Tibial nerve (tissue), 4 donors: ENCODE results near the gene ARMH4.

Experiments
- EP300 ChIP-seq, 2 donors: sonication (generic); formaldehyde crosslinking; IDR thresholded peaks; one replicate each; pipeline ENCODE4 v1.6.1; 2017; ENCODE audit warnings: antibody characterized with exemption in 2 of 2, mild to moderate bottlenecking in 1 of 2
- TF ChIP-seq, protein P1 (sequence below), 5 experiments: fragments of 200-600 bp in 3 of 5; fragments of 450-650 bp in 2 of 5; sonication (generic) in 3 of 5; IDR thresholded peaks; one replicate each; pipeline ENCODE4 v1.5.1; 2016 to 2019; ENCODE audit warnings: antibody characterized with exemption in 5 of 5, mild to moderate bottlenecking in 3 of 5, moderate library complexity in 2 of 5

- TF ChIP-seq EP300 (IDR thresholded peaks at IDR 0.05), result no peak
- TF ChIP-seq, protein P1, sequence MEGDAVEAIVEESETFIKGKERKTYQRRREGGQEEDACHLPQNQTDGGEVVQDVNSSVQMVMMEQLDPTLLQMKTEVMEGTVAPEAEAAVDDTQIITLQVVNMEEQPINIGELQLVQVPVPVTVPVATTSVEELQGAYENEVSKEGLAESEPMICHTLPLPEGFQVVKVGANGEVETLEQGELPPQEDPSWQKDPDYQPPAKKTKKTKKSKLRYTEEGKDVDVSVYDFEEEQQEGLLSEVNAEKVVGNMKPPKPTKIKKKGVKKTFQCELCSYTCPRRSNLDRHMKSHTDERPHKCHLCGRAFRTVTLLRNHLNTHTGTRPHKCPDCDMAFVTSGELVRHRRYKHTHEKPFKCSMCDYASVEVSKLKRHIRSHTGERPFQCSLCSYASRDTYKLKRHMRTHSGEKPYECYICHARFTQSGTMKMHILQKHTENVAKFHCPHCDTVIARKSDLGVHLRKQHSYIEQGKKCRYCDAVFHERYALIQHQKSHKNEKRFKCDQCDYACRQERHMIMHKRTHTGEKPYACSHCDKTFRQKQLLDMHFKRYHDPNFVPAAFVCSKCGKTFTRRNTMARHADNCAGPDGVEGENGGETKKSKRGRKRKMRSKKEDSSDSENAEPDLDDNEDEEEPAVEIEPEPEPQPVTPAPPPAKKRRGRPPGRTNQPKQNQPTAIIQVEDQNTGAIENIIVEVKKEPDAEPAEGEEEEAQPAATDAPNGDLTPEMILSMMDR (IDR thresholded peaks at IDR 0.05), result no peak
Measured at GRCh38 chr14:57970594-57970993, 181.4 kb downstream of the ARMH4 start.
